ENCODE measurements around the gene SLC11A1. TPM values are rescaled to one million over a fixed set of nuclear protein-coding genes. Genes with fewer than 3 reads are reported as not detected.
A peak's percentile ranks its signal among the peaks of the same experiment; 100 is the strongest.

The SLC11A1 gene
- total RNA-seq, 1 donor from 2014 or later = 0.89 TPM

GRCh38 chr2:218400930-218401881 is 19.1 kb downstream of the SLC11A1 start:
- no peak for DNase-seq
- intact Hi-C loops (cut with micrococcal nuclease) = loop anchor here (2.0 to 10.0 kb wide), 2 partner anchors 78 to 984 kb away; partner anchors contain the start of gene DNPEP

GRCh38 chr2:218401890-218402289 is 19.8 kb downstream of the SLC11A1 start:
- Mint-ChIP-seq H3K27ac (peak overlapping the region; percentile 76), H3K4me3 (peak overlapping the region; percentile 93), H3K27me3 (no peaks in the 10 kb centered on the region), H3K9me3 (no peaks in the 10 kb centered on the region), H3K36me3 (ENCODE audit: low read depth) (peaks cover 30% of the 10 kb centered on the region), H3K4me1 (peaks cover 71% of the 10 kb centered on the region)
- ATAC-seq (ENCODE audit: low read depth) = no peak
- CTCF ChIA-PET = interaction anchor here (0.8 to 1.2 kb wide), 2 partner anchors 107 to 111 kb away, joined by 3 to 5 read pairs; no protein-coding TSS in a partner anchor
- intact Hi-C loops (cut with micrococcal nuclease) = loop anchor here (2.0 to 10.0 kb wide), 2 partner anchors 79 to 983 kb away; partner anchors contain the start of gene DNPEP
- TF ChIP-seq CTCF (IDR thresholded peaks at IDR 0.05) = no peak
- POLR2A ChIA-PET = interaction anchor here (1.5 kb wide), 1 partner anchor 129 kb away, joined by 3 read pairs; no protein-coding TSS in a partner anchor
- DNase-seq = no peak

More at GRCh38 chr2:218400930-218401881, 19.1 kb downstream of the SLC11A1 start:
- no peak for ATAC-seq (ENCODE audit: low read depth)
- peak overlapping the region; percentile 93 for H3K4me3 Mint-ChIP-seq
- no peaks in the 10 kb centered on the region for H3K27me3 Mint-ChIP-seq
- peak overlapping the region; percentile 76 for H3K27ac Mint-ChIP-seq
- peaks cover 31% of the 10 kb centered on the region for H3K36me3 Mint-ChIP-seq (ENCODE audit: low read depth)
- ChIA-PET POLR2A (interaction anchor here (0.7 to 1.5 kb wide), 6 partner anchors 111 to 309 kb away, joined by 3 to 8 read pairs (median 6); partner anchors contain the start of genes AAMP, PNKD and TTLL4), CTCF (interaction anchor here (0.8 to 1.2 kb wide), 2 partner anchors 107 to 110 kb away, joined by 3 to 5 read pairs; no protein-coding TSS in a partner anchor)
- H3K4me1 Mint-ChIP-seq = peaks cover 74% of the 10 kb centered on the region
- no peaks in the 10 kb centered on the region for H3K9me3 Mint-ChIP-seq
- no peak for TF ChIP-seq CTCF (IDR thresholded peaks at IDR 0.05)

- no peak overlapping the region for H3K4me3 Mint-ChIP-seq
- ChIA-PET POLR2A (interaction anchor here (0.6 to 1.5 kb wide), 2 partner anchors 129 to 173 kb away, joined by 3 to 5 read pairs; no protein-coding TSS in a partner anchor), CTCF (no interaction called here)
- peaks cover 70% of the 10 kb centered on the region for H3K4me1 Mint-ChIP-seq
- no peak for ATAC-seq (ENCODE audit: low read depth)
- H3K9me3 Mint-ChIP-seq = no peaks in the 10 kb centered on the region
- TF ChIP-seq CTCF (IDR thresholded peaks at IDR 0.05) = no peak
- peaks cover 30% of the 10 kb centered on the region for H3K36me3 Mint-ChIP-seq (ENCODE audit: low read depth)
- H3K27me3 Mint-ChIP-seq = no peaks in the 10 kb centered on the region
- peak overlapping the region; percentile 18 for H3K27ac Mint-ChIP-seq
- intact Hi-C loops (cut with micrococcal nuclease) = loop anchor here (10.0 kb wide), 1 partner anchor 982 kb away; the partner anchor contains the start of gene DNPEP
- DNase-seq = no peak
These were observed 20.4 kb downstream of the SLC11A1 start for GRCh38 chr2:218402491-218402901.

GRCh38 chr2:218402911-218403411 is 20.9 kb downstream of the SLC11A1 start:
- H3K27me3 Mint-ChIP-seq = no peaks in the 10 kb centered on the region
- ATAC-seq (ENCODE audit: low read depth) = no peak
- no peak for TF ChIP-seq CTCF (IDR thresholded peaks at IDR 0.05)
- H3K4me3 Mint-ChIP-seq = no peak overlapping the region
- ChIA-PET CTCF (no interaction called here), POLR2A (interaction anchor here (0.6 to 1.5 kb wide), 3 partner anchors 130 to 841 kb away, joined by 3 to 5 read pairs (median 4); no protein-coding TSS in a partner anchor)
- H3K27ac Mint-ChIP-seq = peak overlapping the region; percentile 18
- H3K36me3 Mint-ChIP-seq (ENCODE audit: low read depth) = peaks cover 30% of the 10 kb centered on the region
- peaks cover 66% of the 10 kb centered on the region for H3K4me1 Mint-ChIP-seq
- no peaks in the 10 kb centered on the region for H3K9me3 Mint-ChIP-seq
- no peak for DNase-seq
- intact Hi-C loops (cut with micrococcal nuclease) = loop anchor here (10.0 kb wide), 1 partner anchor 982 kb away; the partner anchor contains the start of gene DNPEP
